GM13976 (cell line): ENCODE results near the gene PTPRA.

Experiments
- DNase-seq: peaks from one replicate; pipeline ENCODE4 v3.0.0; 2012; ENCODE audit warnings: low spot score
- CTCF ChIP-seq: IDR thresholded peaks from 2 replicates; pipeline ENCODE4 v1.5.1; 2012; ENCODE audit warnings: borderline replicate concordance, mild to moderate bottlenecking; ENCODE audit not compliant: insufficient read depth; ENCODE audit errors: extremely low read depth, missing control alignments, control extremely low read depth
- in situ Hi-C: fragments of 300-500 bp; cut with MboI; formaldehyde crosslinking; loops from one replicate; pipeline ENCODE4 v1.12.0; 2022; ENCODE audit warnings: low sequenced_read_pairs, mixed read lengths, inconsistent platforms; ENCODE audit not compliant: unreplicated experiment

The PTPRA gene

DNA sequence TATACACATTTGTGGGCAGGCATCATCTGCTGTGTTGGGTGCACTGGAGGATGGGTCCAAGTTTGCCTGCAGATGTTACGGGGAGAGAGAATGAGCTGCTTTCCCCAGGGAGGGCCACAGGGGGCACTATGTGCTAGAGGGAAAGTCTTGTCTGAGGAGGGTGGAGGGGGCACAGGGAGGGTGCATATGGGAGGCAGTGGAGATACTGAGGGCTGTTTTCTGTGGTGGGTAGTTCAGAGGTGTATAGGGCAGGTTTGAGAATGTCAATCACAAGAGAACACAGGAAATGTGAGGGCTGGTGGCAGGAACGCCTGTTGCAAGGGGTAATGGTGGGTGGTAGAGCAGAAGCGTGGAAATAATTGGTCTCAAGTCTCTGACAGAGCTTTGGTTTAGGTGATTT lies 7.7 kb upstream of the PTPRA start:
- in situ Hi-C loops, result no loop called here
- DNase-seq, result no peak

DNA sequence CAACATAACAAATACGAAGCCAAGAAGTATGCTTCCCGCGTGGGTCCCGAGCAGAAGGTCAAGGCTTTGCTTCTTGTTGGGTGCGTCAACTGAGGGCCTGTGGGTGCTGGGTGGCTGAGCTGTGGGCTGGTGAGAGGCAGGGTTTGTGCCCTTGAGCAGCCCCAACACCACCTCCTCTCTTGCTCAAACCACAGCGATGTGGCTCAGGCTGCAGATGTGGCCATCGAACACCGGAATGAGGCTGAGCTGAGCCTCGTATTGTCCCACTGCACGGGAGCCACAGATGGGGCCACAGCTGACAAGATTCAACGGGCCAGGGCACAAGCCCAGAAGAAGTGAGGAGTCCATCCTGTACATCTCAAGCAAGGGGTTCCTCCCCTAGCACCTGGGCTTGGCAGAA lies 7.0 kb upstream of the PTPRA start:
- in situ Hi-C loops, result no loop called here
- DNase-seq, result no peak
- no peak for TF ChIP-seq CTCF

More for the DNA sequence above, 7.7 kb upstream of the PTPRA start:
- no peak for TF ChIP-seq CTCF

DNA sequence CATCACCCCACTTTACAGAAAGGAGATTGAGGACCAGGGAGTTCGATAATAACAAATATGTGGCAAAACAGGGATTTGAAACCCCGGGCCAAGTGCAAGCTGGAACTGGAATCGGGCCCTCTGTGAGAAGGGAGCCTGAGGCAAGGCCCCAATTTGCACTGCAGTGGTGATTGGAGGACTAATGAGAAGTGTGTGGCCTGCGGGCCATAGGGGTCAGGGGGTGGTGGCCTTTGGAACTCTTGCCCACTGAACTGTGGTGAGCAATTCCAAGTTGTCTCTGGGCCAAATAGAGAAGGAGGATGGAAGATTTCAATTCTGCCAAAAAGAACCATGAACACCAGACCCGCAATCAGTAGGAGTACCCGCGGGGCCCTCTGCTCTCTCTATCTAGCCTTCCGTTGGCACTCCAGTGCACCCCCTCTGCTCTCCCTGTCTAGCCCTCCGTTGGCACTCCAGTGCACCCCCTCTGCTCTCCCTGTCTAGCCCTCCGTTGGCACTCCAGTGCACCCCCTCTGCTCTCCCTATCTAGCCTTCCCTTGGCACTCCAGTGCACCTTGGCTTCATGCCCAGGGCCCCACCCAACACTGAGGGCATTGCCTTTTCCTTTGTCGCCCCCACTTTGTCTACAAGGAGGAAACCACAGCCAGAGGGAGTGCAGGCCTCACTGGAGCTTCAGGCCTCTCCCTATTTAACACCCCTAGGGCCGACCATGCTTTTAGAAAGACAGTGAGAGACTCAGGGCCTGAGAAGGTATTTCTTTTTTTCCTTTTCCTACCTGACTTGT lies 6.0 kb upstream of the PTPRA start:
- in situ Hi-C loops, result no loop called here
- no peak for DNase-seq
- TF ChIP-seq CTCF, result no peak

DNA sequence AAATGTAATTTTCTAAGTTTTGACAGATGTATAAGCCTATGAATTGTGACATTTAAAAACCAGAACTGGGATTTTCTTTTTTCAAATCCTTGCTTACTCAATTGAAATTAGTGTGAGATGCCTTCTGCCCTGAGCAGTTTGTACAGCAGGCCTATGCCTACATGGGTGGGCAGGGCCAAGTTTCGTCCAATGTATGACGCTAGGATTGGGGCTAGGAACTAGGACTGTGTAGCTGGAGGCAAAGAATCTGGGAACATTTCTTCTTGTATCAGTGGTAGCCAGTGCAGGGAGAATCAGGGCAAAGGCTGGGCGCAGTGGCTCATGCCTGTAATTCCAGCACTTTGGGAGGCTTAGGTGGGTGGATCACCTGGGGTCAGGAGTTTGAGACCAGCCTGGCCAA lies 3.9 kb upstream of the PTPRA start:
- in situ Hi-C loops, result no loop called here

DNA sequence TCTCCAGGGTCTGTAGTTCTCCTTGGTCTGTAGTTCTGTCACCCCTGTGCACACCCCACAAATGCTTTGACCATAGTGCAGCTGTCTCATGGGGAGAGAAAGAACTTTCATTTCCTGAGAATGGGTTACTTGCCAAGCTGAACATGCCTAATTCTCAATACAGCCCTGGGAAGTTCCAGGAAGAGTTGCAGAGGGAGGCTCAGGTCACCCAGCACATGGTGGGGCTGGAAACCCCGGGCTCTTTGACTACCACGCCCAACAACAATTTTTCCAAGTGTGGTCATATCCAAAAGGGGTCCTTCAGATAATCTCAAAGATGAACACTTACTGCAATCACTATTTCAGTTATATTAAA lies 2.2 kb upstream of the PTPRA start:
- no peak for TF ChIP-seq CTCF
- in situ Hi-C loops, result no loop called here
- DNase-seq, result no peak

More for the DNA sequence above, 3.9 kb upstream of the PTPRA start:
- no peak for TF ChIP-seq CTCF
- no peak for DNase-seq

DNA sequence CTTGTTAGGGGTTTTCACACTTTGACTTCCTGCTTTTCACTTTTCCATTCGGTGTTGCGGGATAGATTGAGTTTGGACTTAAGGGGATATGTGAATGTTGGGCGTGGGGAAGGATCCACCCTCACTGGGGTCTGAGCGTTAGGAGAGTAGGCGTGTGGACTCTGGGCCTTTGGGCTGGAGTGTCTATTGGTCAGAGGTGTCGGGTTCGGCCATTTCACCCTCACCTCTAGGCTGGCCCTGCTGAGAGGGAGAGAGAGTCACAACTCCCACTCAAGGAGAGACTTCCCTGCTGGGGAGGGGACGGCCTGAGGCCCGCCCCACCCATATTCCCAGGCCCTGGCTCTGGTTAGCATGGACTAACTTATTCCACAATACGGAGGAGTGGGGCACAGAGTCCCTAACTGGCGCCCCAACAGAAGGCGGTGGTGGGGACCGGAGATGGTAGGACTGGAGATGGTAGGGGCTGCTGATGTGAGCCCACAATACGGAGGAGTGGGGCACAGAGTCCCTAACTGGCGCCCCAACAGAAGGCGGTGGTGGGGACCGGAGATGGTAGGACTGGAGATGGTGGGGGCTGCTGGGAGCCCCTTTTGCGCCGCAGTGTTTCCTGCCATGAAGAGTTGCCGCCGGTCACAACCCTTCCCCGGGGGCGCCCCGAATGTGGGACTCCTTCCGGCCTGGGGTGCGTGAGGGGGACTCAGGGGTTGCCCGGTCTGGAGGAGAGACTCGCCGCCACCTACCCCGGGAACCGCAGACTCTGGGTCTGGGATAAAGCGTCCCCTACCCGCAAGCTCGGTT lies 1.4 kb upstream of the PTPRA start:
- no peak for TF ChIP-seq CTCF
- in situ Hi-C loops, result no loop called here
- DNase-seq, result no peak
